K562 (cell line): ENCODE data around the gene SLC26A11. TPM values are rescaled to one million over a fixed set of nuclear protein-coding genes. Genes with fewer than 3 reads are reported as not detected.

Experiments
- ATAC-seq: fragments of 200-7000 bp; cut with Tn5 transposase; 3 replicates; pipeline ENCODE4 v1.9.1; 2020; ENCODE audit warnings: moderate library complexity
- BruUV-seq: library from RNA; stranded (reverse); fragments of 400-500 nt; replicated peaks from 2 replicates; lab custom pipeline; 2021; lab: Mats Ljungman, UMichigan
- CTCF ChIA-PET: fragments of 300-600 bp; formaldehyde crosslinking; extraction: SDS; loops from one replicate; lab custom pipeline; 2021; ENCODE audit warnings: low intra/inter-chr PET ratio; lab: Yijun Ruan, JAX
- POLR2A ChIA-PET: fragments of 300-600, 350-650 bp; sonication (Branson Sonifier 250); formaldehyde crosslinking; extraction: SDS; loops from one replicate; lab custom pipeline; 2021; ENCODE audit warnings: antibody characterized with exemption, inconsistent platforms; lab: Yijun Ruan, JAX
- DNase-seq, 4 experiments: peaks; one replicate each; pipeline versions ENCODE4 v3.0.0 to v3.0.0-alpha.2; 2011 to 2018; ENCODE audit warnings: low spot score in 3 of 4, mixed read lengths in 3 of 4; ENCODE audit errors: extremely low read depth in 1 of 4
- FAIRE-seq: peaks from 2 replicates; lab custom pipeline; 2011; peaks lifted over from hg19 to GRCh38; lab: Jason Lieb, UNC
- H2AFZ ChIP-seq: 2 replicates; pipeline ENCODE4 v1.6.0; 2011; ENCODE audit warnings: low read depth, low read length, control low read depth, inconsistent platforms
- H3K27ac ChIP-seq: fragments of 200-600 bp; 3 replicates; pipeline ENCODE4 v1.8.0; 2011; ENCODE audit warnings: low read depth, mild to moderate bottlenecking, control low read depth, inconsistent platforms, low read length, moderate library complexity, mixed read lengths; ENCODE audit errors: extremely low read depth
- H3K27me3 ChIP-seq, 2 experiments: fragments of 300-600 bp in 1 of 2; 2 replicates in 1 of 2; 3 replicates in 1 of 2; pipeline versions ENCODE4 v1.6.0 to v1.8.0; 2011; ENCODE audit warnings: inconsistent platforms in 2 of 2, low read length in 2 of 2, mild to moderate bottlenecking in 1 of 2, mixed read lengths in 1 of 2, moderate library complexity in 1 of 2; ENCODE audit not compliant: control insufficient read depth in 2 of 2, insufficient read depth in 2 of 2
- H3K36me3 ChIP-seq: fragments of 300-600 bp; 3 replicates; pipeline ENCODE4 v1.8.0; 2011; ENCODE audit warnings: mild to moderate bottlenecking, low read length, inconsistent platforms; ENCODE audit not compliant: control insufficient read depth, insufficient read depth
- H3K4me1 ChIP-seq, 2 experiments: fragments of 200-600 bp in 1 of 2; replicated peaks in 1 of 2; 2 replicates in 1 of 2; 3 replicates in 1 of 2; pipeline versions ENCODE4 v1.5.1 to v1.8.0; 2011; ENCODE audit warnings: inconsistent platforms in 2 of 2, low read length in 2 of 2, mild to moderate bottlenecking in 1 of 2, mixed read lengths in 1 of 2, moderate library complexity in 1 of 2; ENCODE audit not compliant: control insufficient read depth in 2 of 2, insufficient read depth in 2 of 2
- H3K4me2 ChIP-seq: 2 replicates; pipeline ENCODE4 v1.6.1; 2011; ENCODE audit warnings: low read length, control low read depth, inconsistent platforms, mixed read lengths; ENCODE audit not compliant: insufficient read depth
- H3K4me3 ChIP-seq: fragments of 200-600 bp; sonication (generic), shearing (Covaris generic); 2 replicates; pipeline ENCODE4 v1.5.1; 2016; ENCODE audit warnings: control low read depth, inconsistent platforms
- H3K79me2 ChIP-seq: fragments of 200-600 bp; 3 replicates; pipeline ENCODE4 v1.8.0; 2011; ENCODE audit warnings: low read length, inconsistent platforms; ENCODE audit not compliant: control insufficient read depth, insufficient read depth
- H3K9ac ChIP-seq, 2 experiments: 2 replicates each; pipeline versions ENCODE4 v1.6.0 to v1.6.1; 2011; ENCODE audit warnings: low read depth in 2 of 2, low read length in 2 of 2, control low read depth in 1 of 2, inconsistent platforms in 1 of 2, mild to moderate bottlenecking in 1 of 2, mixed read lengths in 1 of 2; ENCODE audit not compliant: insufficient read depth in 1 of 2
- H3K9me1 ChIP-seq: one replicate; pipeline ENCODE4 v1.6.0; 2011; ENCODE audit warnings: inconsistent platforms, mild to moderate bottlenecking, low read length, moderate library complexity; ENCODE audit not compliant: control insufficient read depth, insufficient read depth
- H3K9me3 ChIP-seq: replicated peaks from 2 replicates; pipeline ENCODE4 v1.5.1; 2011; ENCODE audit warnings: low read depth, low read length, inconsistent platforms; ENCODE audit not compliant: control insufficient read depth, insufficient read depth
- H4K20me1 ChIP-seq: replicated peaks from 2 replicates; pipeline ENCODE4 v1.6.1; 2011; ENCODE audit warnings: low read length, inconsistent platforms, mixed read lengths; ENCODE audit not compliant: control insufficient read depth, insufficient read depth
- CEBPB ChIP-seq: fragments of 450-650 bp; IDR thresholded peaks from 2 replicates; pipeline ENCODE4 v1.6.1; 2016; ENCODE audit warnings: missing genetic modification characterization, missing compliant biosample characterization
- SAFB2 ChIP-seq: fragments of 200-400 bp; formaldehyde crosslinking; IDR thresholded peaks from 2 replicates; pipeline ENCODE4 v1.6.1; 2018; ENCODE audit warnings: borderline replicate concordance, low read length, low read depth, moderate library complexity; ENCODE audit not compliant: severe bottlenecking
- ZFP1 ChIP-seq: fragments of 450-650 bp; formaldehyde crosslinking; IDR thresholded peaks from 2 replicates; pipeline ENCODE4 v1.4.0; 2020; ENCODE audit warnings: mild to moderate bottlenecking, mixed read lengths
- ZNF324 ChIP-seq: fragments of 250-450 bp; sonication (Bioruptor Pico); IDR thresholded peaks from 2 replicates; pipeline ENCODE4 v1.4.0; 2020; ENCODE audit warnings: mild to moderate bottlenecking
- WGBS: fragments of 100-300 bp; shearing (Covaris generic); methylation state at CpG from one replicate; pipeline ENCODE4 v1.1.6; 2016; ENCODE audit warnings: low coverage, mixed read lengths; ENCODE audit not compliant: insufficient coverage; ENCODE audit errors: missing lambda C conversion rate; 5-methylcytosine and 5-hydroxymethylcytosine counted together
- in situ Hi-C: fragments of 300-500 bp; cut with MboI; formaldehyde crosslinking; loops from 4 replicates; pipeline ENCODE4 v1.15.0; 2018; ENCODE audit warnings: inconsistent platforms, mixed read lengths
- intact Hi-C: fragments of 100-400 bp; cut with micrococcal nuclease; formaldehyde crosslinking; loops from 2 replicates; pipeline ENCODE4 v1.14.2; 2022
- polyA plus RNA-seq, 8 experiments: library from polyadenylated mRNA; depleted of rRNA in 4 of 8; stranded (reverse) in 5 of 8; unstranded in 3 of 8; fragments of >200 nt; fragmentation: Nextera tagmentation in 2 of 8; fragmentation: Illumina TruSeq in 1 of 8; extraction: Ambion mirVana in 2 of 8; extraction: Trizol in 1 of 8; gene quantifications; 2 replicates each; pipeline versions ENCODE4 v1.2.1 to v1.2.3, GENCODE V29; 2011 to 2014; ENCODE audit warnings: inconsistent platforms in 1 of 8, missing spikeins in 1 of 8
- total RNA-seq, 7 experiments: library from RNA; depleted of rRNA in 6 of 7; stranded (reverse); fragments of >200 nt in 6 of 7; fragmentation: Illumina TruSeq in 2 of 7; extraction: Trizol in 2 of 7; gene quantifications; 2 replicates each; pipeline versions ENCODE4 v1.2.1 to v1.2.3, GENCODE V29; 2011 to 2021; ENCODE audit warnings: low replicate concordance in 1 of 7
- TF ChIP-seq, protein P1 (sequence below): fragments of 250-450 bp; sonication (Bioruptor Pico); IDR thresholded peaks from 2 replicates; pipeline ENCODE4 v1.4.0; 2020; ENCODE audit warnings: mild to moderate bottlenecking, moderate library complexity

The SLC26A11 gene
- total and polyA plus RNA-seq, 9 of the 15 experiments (the other 6 are each of a cell fraction or from before 2014, with no cell fraction given), result 0.06 to 3.1 (median 1.2) TPM; not detected in 1

- H3K4me1 ChIP-seq, result peaks cover 9 to 47% of the 10 kb centered on the region in 2 experiments; a peak in 4 of 5 replicates
- intact Hi-C loops (no loop called here), in situ Hi-C loops (no loop called here)
- WGBS, result 88% methylated on average over 28 of the region's 40 CpGs
- ATAC-seq (no peak), DNase-seq (no peak), FAIRE-seq (no peak)
- H3K9me3 ChIP-seq, result no peaks in the 10 kb centered on the region
- no TSS peak for BruUV-seq
- H3K4me2 ChIP-seq, result no peak overlapping the region
- H4K20me1 ChIP-seq, result 0 out of 2 replicates have a peak, but pooled peaks cover 7% of the 10 kb centered on the region
- no peak overlapping the region for H3K27ac ChIP-seq
- ChIA-PET CTCF (no interaction called here), POLR2A (no interaction called here)
- H3K9ac ChIP-seq, result no peak overlapping the region
- no peak overlapping the region for H3K4me3 ChIP-seq
- peaks cover 24% of the 10 kb centered on the region; the same call in 1 of the 3 replicates for H3K36me3 ChIP-seq
- TF ChIP-seq ZNF324 (no peak), CEBPB (peak; percentile 32; the same call in 1 of the 2 replicates), ZFP1 (no peak), SAFB2 (no peak)
- TF ChIP-seq, protein P1, sequence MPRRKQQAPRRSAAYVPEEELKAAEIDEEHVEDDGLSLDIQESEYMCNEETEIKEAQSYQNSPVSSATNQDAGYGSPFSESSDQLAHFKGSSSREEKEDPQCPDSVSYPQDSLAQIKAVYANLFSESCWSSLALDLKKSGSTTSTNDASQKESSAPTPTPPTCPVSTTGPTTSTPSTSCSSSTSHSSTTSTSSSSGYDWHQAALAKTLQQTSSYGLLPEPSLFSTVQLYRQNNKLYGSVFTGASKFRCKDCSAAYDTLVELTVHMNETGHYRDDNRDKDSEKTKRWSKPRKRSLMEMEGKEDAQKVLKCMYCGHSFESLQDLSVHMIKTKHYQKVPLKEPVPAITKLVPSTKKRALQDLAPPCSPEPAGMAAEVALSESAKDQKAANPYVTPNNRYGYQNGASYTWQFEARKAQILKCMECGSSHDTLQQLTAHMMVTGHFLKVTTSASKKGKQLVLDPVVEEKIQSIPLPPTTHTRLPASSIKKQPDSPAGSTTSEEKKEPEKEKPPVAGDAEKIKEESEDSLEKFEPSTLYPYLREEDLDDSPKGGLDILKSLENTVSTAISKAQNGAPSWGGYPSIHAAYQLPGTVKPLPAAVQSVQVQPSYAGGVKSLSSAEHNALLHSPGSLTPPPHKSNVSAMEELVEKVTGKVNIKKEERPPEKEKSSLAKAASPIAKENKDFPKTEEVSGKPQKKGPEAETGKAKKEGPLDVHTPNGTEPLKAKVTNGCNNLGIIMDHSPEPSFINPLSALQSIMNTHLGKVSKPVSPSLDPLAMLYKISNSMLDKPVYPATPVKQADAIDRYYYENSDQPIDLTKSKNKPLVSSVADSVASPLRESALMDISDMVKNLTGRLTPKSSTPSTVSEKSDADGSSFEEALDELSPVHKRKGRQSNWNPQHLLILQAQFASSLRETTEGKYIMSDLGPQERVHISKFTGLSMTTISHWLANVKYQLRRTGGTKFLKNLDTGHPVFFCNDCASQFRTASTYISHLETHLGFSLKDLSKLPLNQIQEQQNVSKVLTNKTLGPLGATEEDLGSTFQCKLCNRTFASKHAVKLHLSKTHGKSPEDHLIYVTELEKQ (CRISPR knock-in tag), result no peak
- no peaks in the 10 kb centered on the region for H3K27me3 ChIP-seq
- H2AFZ ChIP-seq, result no peak overlapping the region
- H3K79me2 ChIP-seq, result peaks cover 3% of the 10 kb centered on the region; the same call in 1 of the 3 replicates
- H3K9me1 ChIP-seq, result no peaks in the 10 kb centered on the region
Observed at GRCh38 chr17:80216473-80217456, 3.5 kb upstream of the SLC26A11 start.
